Activated T-cell treated with anti-CD3 and anti-CD28 coated beads, Interleukin-2, amount 50 U/mL, for 4 hours (primary cell): ENCODE data around the gene NOS3. TPM values are rescaled to one million over a fixed set of nuclear protein-coding genes. Genes with fewer than 3 reads are reported as not detected.

Source experiments
- ATAC-seq, 2 donors: fragments of 200-7000 bp; cut with Tn5 transposase; one replicate each; pipeline ENCODE4 v1.10.0; 2021
- DNase-seq: peaks from one replicate; pipeline ENCODE4 v3.0.0-alpha.2; 2020
- H3K27me3 Mint-ChIP-seq: one replicate; pipeline ENCODE4 v1.8.0; 2021; ENCODE audit warnings: low read depth, mixed read lengths
- H3K36me3 Mint-ChIP-seq: one replicate; pipeline ENCODE4 v1.8.0; 2022; ENCODE audit warnings: mixed read lengths; ENCODE audit not compliant: insufficient read depth
- H3K4me1 Mint-ChIP-seq: one replicate; pipeline ENCODE4 v1.8.0; 2021; ENCODE audit warnings: low read depth, mixed read lengths
- H3K4me3 Mint-ChIP-seq: one replicate; pipeline ENCODE4 v1.8.0; 2021; ENCODE audit warnings: mild to moderate bottlenecking, moderate library complexity, mixed read lengths
- H3K9me3 Mint-ChIP-seq: one replicate; pipeline ENCODE4 v1.8.0; 2021; ENCODE audit warnings: mixed read lengths
- total RNA-seq, 3 donors: library from RNA; stranded (reverse); gene quantifications; one replicate each; pipeline ENCODE4 v1.2.1, GENCODE V29; 2021

The NOS3 gene
- total RNA-seq, 3 donors from 2014 or later = 5.3 to 9.2 (median 8.2) TPM

- Mint-ChIP-seq H3K36me3 (no peaks in the 10 kb centered on the region), H3K9me3 (no peaks in the 10 kb centered on the region), H3K27me3 (no peaks in the 10 kb centered on the region), H3K4me1 (peaks cover 32% of the 10 kb centered on the region), H3K4me3 (peak overlapping the region; percentile 92)
- ATAC-seq (peak; percentile 94 to 96), DNase-seq (peak; percentile 94)
Observed at GRCh38 chr7:151057989-151058780, 67.4 kb downstream of the NOS3 start.

DNA sequence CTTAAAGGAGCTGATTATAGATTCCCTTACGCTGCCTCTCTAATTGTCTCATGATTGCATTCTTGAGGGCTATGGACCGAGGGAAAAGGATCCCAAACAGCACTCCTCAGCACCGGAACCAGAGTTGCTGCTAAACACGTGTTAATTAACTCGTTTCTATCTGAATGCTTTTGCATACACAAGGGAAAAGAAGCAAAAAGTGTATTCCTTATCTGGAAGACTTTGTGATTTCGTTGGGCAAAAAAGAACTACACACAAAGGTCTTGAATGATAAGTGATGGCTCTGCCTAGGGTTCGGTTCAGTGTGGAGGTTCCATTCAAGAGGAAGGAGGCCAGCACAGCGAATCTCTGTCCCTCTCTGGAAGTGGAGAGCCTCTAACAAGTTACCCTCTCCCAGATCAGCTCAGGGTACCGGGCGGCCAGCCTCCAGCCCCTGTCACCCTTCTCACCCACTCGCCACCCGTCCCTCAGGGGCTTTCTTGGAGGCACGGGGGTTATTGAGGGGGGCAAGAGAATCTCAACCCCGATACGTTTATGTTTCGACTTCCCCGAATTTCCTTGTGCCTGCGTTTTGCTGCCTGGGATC is 68.1 kb downstream of the NOS3 start:
- ATAC-seq = no peak
- H3K9me3 Mint-ChIP-seq = no peaks in the 10 kb centered on the region
- no peaks in the 10 kb centered on the region for H3K36me3 Mint-ChIP-seq
- no peaks in the 10 kb centered on the region for H3K27me3 Mint-ChIP-seq
- H3K4me3 Mint-ChIP-seq = peak overlapping the region; percentile 92
- H3K4me1 Mint-ChIP-seq = peaks cover 32% of the 10 kb centered on the region
- DNase-seq = no peak

DNA sequence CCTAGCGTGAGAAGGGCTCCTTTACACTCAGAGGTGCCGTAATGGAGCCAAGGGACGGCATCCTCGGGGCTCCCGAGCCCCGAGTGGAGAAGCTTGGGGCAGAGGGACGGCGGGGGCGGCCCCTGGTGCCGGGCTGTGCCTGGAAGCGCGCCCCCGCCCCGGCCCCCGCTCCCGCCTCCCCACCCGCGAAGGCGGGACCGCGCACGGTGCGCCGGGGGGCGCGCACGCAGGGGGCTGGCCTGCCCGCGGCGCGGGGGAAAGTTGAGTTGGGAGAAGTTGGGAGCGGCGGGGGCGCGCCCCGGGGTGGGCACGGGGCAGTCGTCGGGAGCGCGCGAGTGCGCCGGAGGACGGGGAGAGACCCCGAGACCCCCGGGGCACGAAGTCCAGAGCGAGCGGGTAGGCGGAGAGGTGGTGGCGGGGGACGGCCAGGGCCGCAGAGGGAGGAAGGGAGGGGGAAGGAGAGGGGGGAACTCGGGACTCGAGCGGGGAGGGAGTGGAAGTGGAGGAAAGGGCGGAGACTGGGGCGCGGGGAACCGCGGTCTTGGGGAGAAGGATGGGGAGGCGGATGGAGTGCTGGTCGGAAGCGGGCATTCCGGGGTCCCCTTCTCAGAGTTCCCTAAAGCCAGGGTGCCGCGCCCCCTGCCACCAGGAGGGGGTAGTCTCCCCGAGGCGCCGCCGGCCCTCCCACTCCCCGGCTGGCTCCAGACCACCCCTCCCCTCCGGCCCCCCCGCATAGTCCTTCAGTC is 68.7 kb downstream of the NOS3 start, which contains the start of gene SLC4A2:
Gene SLC4A2 (plus strand): TSS at position 223 of the 746 bp plus-strand sequence. CDS start 2,399 bp downstream, outside the sequence.
- H3K36me3 Mint-ChIP-seq = no peaks in the 10 kb centered on the region
- DNase-seq (peak; percentile 70), ATAC-seq (peak; percentile 4 to 8)
- no peaks in the 10 kb centered on the region for H3K9me3 Mint-ChIP-seq
- peak within 1 kb of the TSS; percentile 92 for H3K4me3 Mint-ChIP-seq
- peaks cover 32% of the 10 kb centered on the region for H3K4me1 Mint-ChIP-seq
- no peaks in the 10 kb centered on the region for H3K27me3 Mint-ChIP-seq

DNA sequence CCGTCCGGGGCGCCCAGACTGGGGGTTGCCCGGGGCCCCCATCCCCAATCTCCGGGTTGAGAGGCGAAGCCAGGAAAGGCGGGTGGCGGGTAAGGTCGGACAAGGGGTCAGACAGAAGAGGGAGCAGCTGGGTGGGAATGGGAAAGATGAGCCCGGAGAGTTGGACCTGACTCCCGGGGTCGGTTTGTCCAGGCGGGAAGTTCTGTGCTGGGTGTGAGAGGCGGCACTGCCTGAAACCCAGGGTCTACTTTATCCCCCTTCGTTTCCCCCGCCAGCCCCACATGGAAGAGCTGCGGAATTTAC is 69.2 kb downstream of the NOS3 start:
- Mint-ChIP-seq H3K36me3 (no peaks in the 10 kb centered on the region), H3K9me3 (no peaks in the 10 kb centered on the region), H3K27me3 (no peaks in the 10 kb centered on the region), H3K4me1 (peaks cover 32% of the 10 kb centered on the region), H3K4me3 (peak overlapping the region; percentile 92)
- no peak for DNase-seq
- no peak for ATAC-seq

DNA sequence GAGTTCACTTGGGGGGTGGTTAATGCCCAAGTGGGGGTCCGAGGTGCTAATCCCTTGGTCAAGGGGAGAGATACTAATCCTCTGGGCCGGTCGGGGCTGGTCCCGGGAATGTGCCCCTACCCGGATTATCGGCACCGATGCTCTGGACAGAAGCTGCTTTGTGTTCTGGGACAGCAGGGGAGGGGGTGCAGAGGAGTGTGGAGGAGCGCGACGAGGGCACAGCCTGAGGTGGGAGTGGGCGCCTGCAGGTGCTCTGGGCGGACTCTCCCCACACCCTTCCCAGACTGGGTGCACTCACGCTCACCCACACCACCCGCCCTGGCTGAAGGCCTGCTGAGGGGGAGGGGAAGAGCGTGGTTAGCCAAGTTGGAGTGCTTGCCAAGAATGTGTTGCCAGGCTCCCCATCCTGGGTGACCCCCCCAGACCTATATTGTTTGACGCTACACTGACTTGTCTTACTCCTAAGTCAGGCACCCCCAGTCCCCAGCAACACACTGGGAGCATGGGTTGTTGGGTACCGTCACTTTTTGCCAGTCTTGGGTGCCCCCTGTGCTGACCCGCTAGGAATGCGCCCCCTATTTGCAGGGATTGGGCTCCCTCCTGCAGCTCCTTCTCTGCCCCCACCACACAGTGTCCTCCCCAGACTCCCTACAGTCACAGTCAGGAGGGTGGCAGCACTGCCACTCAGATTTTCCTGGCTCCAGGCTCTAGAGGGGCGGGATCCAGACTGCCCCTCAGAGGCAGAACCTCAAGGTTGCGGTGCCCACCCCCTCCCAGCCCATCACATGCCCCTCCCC is 69.8 kb downstream of the NOS3 start:
- Mint-ChIP-seq H3K9me3 (no peaks in the 10 kb centered on the region), H3K4me3 (peak overlapping the region; percentile 92), H3K36me3 (peaks cover 4% of the 10 kb centered on the region), H3K4me1 (peaks cover 32% of the 10 kb centered on the region), H3K27me3 (no peaks in the 10 kb centered on the region)
- ATAC-seq (no peak), DNase-seq (no peak)

DNA sequence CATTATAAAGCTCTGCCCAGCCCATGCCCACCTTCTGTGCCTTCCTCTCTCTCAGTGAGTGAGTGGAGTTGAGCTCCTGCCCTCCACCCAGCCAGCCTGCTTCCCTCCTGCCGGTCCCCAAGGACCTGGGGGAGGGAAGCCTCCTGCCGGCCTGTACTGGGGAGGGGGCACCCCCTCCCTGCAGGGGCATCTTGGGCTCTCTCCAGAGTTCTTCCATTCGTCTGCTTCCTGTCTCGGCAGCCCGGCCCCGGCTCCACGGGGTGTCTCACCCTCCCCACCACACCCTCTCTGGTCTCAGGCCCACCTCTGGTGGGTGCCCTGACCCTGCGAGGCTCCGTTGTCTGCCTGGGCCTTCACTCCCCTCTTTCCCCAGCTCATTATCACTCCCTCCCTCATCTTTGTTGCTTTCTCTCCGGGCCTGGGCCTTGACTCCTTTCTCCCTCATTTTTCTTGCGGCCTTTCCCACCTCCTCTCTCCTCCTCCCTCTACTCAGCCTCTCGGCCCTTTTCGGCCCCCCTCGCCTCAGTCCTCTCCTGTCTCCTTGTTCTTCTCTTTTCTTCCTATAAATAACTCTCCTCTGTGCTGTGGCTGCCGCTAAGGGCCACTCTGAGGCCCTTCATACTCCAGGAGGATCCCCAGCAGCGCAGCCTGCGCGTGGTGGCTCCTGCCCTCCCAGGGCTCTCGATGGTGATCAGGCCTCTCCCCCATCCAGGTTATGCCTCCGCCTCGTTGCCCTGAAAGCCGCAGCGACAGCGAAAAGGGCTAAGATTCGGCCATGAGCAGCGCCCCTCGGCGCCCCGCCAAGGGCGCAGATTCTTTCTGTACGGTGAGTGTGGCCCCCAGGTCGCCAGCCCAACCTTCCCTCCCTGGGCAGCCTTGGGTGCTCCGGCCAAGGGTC is 70.6 kb downstream of the NOS3 start:
- Mint-ChIP-seq H3K36me3 (peaks cover 5% of the 10 kb centered on the region), H3K4me3 (peak overlapping the region; percentile 92), H3K27me3 (no peaks in the 10 kb centered on the region), H3K4me1 (peaks cover 31% of the 10 kb centered on the region), H3K9me3 (no peaks in the 10 kb centered on the region)
- no peak for DNase-seq
- ATAC-seq = no peak

DNA sequence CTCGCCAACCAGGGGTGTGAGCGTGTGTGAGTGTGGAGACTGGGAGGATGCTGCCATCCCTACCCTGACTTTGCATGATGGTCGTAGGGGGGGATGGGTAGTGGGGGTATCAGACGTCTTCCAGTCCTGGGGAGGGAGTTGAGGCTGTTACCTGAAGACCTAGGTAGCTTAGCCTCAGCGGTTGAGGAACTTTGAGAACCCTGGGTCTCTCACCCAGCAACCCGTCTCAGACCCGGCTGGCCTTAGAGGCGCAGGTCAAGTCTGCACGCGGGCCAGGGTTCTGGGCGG is 71.2 kb downstream of the NOS3 start:
- Mint-ChIP-seq H3K27me3 (no peaks in the 10 kb centered on the region), H3K36me3 (peaks cover 5% of the 10 kb centered on the region), H3K9me3 (no peaks in the 10 kb centered on the region), H3K4me3 (peak overlapping the region; percentile 92), H3K4me1 (peaks cover 26% of the 10 kb centered on the region)
- ATAC-seq = no peak
- DNase-seq = no peak

DNA sequence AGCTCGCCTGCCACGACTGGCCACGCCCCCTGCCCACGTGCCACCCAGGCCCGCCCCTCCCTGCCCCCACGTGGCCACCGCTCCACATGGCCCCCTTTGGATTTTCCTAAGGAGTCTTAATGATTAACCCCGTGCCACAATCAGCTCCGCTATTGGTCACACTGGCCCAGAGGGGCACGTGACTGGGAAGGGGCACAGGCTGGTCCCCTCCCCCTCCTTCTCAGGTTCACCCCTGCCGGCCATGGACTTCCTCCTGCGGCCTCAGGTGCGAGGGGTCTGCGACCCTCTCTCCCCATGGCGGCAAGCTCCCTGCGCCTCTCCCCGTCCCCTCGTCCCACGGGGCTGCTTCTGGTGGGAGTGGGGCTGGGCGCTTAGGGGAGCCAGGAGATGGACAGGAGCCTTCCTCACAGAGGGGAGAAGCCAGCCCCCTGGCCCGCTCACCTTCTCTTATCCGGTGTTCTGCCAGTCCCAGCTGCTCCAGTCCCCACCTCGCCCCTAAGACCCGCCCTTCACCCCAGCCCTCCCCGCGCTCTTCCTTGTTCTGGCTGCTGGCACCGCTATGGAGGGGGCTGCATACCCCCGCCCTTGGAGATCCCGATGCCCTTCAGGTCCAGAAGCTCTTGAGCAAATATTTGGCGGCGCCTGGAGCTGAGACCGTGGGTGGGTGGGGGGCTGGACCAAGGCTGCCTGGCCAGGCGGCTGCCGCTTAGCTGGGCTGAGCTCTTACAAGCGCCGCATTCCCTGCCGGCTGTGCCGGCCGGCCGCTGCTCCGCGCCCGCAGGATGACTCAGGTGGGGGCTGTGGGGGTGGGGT is 71.8 kb downstream of the NOS3 start:
- peaks cover 20% of the 10 kb centered on the region for H3K4me1 Mint-ChIP-seq
- H3K36me3 Mint-ChIP-seq = peaks cover 8% of the 10 kb centered on the region
- ATAC-seq = no peak
- DNase-seq = no peak
- H3K9me3 Mint-ChIP-seq = no peaks in the 10 kb centered on the region
- H3K27me3 Mint-ChIP-seq = no peaks in the 10 kb centered on the region
- no peak overlapping the region for H3K4me3 Mint-ChIP-seq

DNA sequence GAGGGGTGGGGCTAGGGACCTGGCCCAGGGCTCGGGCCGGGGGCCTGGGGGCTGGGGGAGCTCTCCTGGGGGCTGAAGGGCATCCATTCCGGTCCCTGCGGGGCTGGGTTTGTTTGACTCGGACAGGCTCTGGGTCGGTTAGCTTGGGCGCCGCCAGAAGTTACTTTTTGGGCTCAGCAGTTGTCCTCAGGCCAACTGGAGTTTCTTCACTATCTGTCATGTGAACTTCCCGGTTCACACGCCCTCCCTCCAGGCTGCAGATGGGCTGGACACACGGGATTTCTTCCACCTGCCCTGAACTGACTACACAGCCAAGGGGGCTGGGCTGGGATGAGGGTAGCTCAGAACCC is 72.4 kb downstream of the NOS3 start:
- DNase-seq (no peak), ATAC-seq (no peak)
- Mint-ChIP-seq H3K9me3 (no peaks in the 10 kb centered on the region), H3K27me3 (no peaks in the 10 kb centered on the region), H3K4me1 (peaks cover 19% of the 10 kb centered on the region), H3K36me3 (peaks cover 12% of the 10 kb centered on the region), H3K4me3 (no peak overlapping the region)

Other genes starting within 250 kb of the NOS3 start
- under 1 TPM; 0.24 to 0.58 (median 0.33) TPM for gene TMEM176B, start 190.7 kb upstream of the NOS3 start, total RNA-seq
- gene TMEM176A, start 190.2 kb upstream of the NOS3 start, total RNA-seq = under 1 TPM; 0.20 to 0.24 (median 0.22) TPM
- under 1 TPM in 1 of 3 donors, not detected in 2; 0.10 TPM for gene AOC1, start 138.5 kb upstream of the NOS3 start, total RNA-seq
- gene KCNH2, start 12.7 kb upstream of the NOS3 start, total RNA-seq = under 1 TPM; 0.49 to 0.71 (median 0.66) TPM
- 1 to 10 TPM; 5.8 to 7.3 (median 6.7) TPM for gene ATG9B, start 33.5 kb downstream of the NOS3 start, total RNA-seq
- gene ABCB8, start 37.4 kb downstream of the NOS3 start, total RNA-seq = 10 to 100 TPM; 48.1 to 54.6 (median 48.5) TPM
- gene ASIC3, start 57.5 kb downstream of the NOS3 start, total RNA-seq = 1 to 10 TPM; 2.4 to 3.4 (median 3.3) TPM
- gene CDK5, start 66.9 kb downstream of the NOS3 start, total RNA-seq = 10 to 100 TPM; 14.1 to 15.0 (median 14.3) TPM
- gene SLC4A2, start 68.6 kb downstream of the NOS3 start, total RNA-seq = 100 to 1,000 TPM; 107 to 125 (median 111) TPM
- 100 to 1,000 TPM in 2 of 3 donors, 10 to 100 TPM in 1; 96.5 to 111 (median 104) TPM for gene FASTK, start 89.8 kb downstream of the NOS3 start, total RNA-seq
- gene TMUB1, start 92.5 kb downstream of the NOS3 start, total RNA-seq = 10 to 100 TPM; 70.3 to 85.3 (median 71.8) TPM
- 10 to 100 TPM; 29.7 to 46.3 (median 35.1) TPM for gene AGAP3, start 95.5 kb downstream of the NOS3 start, total RNA-seq
- gene GBX1, start 176.7 kb downstream of the NOS3 start, total RNA-seq = not detected
- gene ASB10, start 196.2 kb downstream of the NOS3 start, total RNA-seq = not detected
- not detected for gene H2BK1, start 219.5 kb downstream of the NOS3 start, total RNA-seq
- gene ABCF2, start 236.2 kb downstream of the NOS3 start, total RNA-seq = 100 to 1,000 TPM; 144 to 151 (median 146) TPM
- 10 to 100 TPM; 51.6 to 66.3 (median 51.8) TPM for gene CHPF2, start 241.5 kb downstream of the NOS3 start, total RNA-seq